Hematopoietic multipotent progenitor cell treated with erythropoietin and hydrocortisone succinate and interleukin-3 and kit ligand, for 8 days (in vitro differentiated cells): ENCODE measurements around the gene MAP6.

Experiments
- DNase-seq: peaks from one replicate; pipeline ENCODE4 v3.0.0-alpha.2; 2015

MAP6 gene

GRCh38 chr11:75627906-75628668 is 40.8 kb downstream of the MAP6 start:
- no peak for DNase-seq

GRCh38 chr11:75626889-75627529 is 41.8 kb downstream of the MAP6 start:
- DNase-seq: no peak

DNA sequence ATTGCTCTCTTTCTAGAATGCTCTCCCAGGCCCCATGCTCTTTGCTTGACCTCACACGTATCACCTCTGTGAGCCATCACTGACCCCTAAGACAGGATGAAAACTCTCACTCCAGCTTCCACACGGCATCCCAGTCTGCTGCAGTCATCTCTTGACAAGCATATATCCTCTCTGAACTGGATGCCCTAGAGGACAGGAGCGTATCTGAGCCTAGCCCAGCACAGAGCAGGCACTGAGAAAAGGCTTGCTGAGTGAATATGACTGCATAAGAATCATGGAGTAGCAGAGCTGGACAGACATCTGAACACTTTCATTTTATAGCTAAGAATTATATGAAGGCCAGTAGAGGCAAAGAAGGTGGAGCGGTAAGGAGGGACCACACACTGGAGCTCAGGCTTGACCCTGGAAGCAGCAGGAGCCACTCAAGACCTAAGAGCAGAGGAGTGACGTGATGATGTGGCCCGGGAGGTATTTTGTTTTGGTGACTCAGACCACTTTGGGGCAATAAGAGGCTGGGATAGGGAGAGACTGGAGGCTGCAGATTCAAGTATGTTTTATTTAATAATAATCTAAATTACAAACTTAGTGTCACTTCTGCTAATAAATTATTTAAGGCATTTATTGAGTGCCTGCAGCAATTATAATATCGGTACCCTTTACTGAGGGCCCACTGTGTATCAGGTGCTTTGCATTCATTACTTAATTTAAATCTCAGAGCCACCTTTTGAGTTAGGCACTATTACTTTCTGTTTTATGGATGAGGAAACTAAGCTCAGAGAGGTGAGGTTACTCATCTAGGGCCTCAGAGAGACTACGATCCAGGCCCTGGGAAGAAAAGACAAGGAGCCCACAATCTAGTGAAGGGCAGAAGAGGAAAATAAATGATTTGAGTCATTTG is 42.6 kb downstream of the MAP6 start:
- no peak for DNase-seq

- DNase-seq: no peak
Measured at GRCh38 chr11:75625021-75625420, 43.8 kb downstream of the MAP6 start.

DNA sequence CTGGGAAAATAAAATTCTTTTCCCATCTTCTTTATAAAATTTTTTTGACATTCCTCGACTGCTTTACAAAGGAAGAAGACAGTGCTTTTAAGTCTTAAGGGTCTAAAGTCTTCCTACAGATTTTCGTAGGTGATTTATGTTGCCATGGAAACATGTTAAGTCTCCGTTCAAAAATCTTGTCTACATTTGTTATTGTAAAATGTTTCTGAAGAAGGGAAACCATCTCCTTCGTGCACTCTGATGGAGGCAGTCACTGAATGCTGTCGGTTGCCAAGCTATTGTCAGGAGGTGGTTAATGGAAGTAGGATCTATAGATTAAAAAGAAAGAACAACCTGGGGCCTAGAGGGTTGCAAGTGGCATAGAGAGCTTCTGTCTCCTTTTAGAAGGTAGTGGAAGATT is 52.6 kb downstream of the MAP6 start:
- no peak for DNase-seq

GRCh38 chr11:75615751-75616150 is 53.1 kb downstream of the MAP6 start:
- DNase-seq: no peak

GRCh38 chr11:75611823-75612222 is 57.0 kb downstream of the MAP6 start:
- DNase-seq: no peak

DNA sequence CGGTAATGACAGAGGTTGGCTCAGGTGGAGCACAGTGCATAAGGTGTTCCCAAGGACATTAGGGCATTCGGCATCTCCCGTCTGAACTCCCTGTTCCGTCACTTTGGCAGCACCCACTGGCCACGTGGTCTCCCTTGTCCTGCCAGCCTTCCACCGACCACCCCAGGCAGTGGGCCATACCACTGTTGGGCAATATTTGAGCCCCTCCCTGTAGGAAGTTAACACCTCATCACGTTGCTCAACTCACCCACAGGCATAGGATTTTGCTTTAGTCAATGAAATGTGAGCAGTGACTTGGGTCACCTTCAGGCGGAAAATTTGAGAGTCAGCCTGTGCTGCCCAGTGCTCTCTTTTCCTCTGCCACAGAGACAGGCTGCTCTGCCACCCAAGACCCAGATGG is 62.7 kb downstream of the MAP6 start:
- no peak for DNase-seq

- DNase-seq: no peak
Measured at GRCh38 chr11:75603791-75604736, 64.8 kb downstream of the MAP6 start.

GRCh38 chr11:75602951-75603350 is 65.9 kb downstream of the MAP6 start:
- DNase-seq: no peak

GRCh38 chr11:75601494-75601893 is 67.3 kb downstream of the MAP6 start:
- DNase-seq: no peak

DNA sequence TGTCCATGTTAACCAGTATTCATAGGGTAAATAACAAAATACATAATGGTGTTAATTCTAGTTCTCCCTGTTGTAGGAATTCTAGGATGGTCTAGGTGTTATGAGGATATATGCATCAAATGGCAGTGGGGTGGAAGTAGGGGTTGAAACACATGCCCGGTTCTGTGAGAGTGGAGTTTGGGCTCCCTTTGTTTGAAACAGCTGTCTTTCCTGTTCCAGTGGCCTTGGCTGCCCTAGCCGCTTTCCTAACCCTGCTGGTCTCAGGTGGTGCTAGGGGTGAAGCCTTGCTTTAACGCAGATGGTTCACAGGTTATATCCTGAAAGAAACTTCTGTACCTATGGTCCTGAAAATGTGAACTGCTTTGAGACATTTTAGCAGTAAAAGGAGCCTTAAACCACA is 68.5 kb downstream of the MAP6 start:
- DNase-seq: no peak

- no peak for DNase-seq
Measured at GRCh38 chr11:75598900-75599299, 69.9 kb downstream of the MAP6 start.

DNA sequence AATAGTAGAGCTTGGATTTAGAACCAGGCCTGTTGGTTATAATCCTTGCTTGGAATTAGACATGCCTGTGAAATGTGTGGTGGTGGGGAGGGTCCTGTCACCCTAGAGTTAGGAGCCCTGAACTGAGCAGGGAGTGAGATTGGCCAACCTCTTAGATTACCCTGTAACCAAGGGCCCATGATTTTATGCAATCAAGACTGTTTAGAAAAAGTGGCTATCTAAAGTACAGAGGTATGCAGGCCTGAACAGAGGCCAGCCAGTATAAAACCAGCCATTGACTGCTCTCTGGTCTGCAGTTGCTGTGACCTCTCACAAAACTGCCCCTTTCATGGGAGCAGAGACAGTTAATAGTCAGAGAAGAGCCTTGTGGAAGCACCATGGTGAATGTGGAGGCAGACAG is 70.6 kb downstream of the MAP6 start:
- DNase-seq: no peak

GRCh38 chr11:75597636-75598035 is 71.2 kb downstream of the MAP6 start:
- peak; percentile 69 for DNase-seq

DNA sequence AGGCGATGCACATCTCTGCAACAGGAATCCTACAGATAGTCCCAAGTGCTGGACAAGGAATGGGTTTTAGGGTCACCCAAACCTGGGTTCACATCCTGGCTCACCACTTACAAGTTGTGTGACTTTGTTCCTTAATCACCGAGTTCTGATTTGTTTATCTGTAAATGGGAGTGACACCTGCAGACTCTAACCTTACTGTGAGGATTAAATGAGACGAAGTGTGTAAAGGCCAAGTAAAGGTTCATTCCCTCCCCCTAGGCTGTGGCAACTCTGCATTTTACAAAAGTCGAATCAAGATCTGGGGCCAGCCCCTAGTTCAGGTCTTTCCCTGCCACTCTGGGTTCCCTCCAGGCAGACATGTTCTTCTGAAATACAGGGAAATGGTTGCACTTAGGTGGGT is 71.9 kb downstream of the MAP6 start:
- no peak for DNase-seq

DNA sequence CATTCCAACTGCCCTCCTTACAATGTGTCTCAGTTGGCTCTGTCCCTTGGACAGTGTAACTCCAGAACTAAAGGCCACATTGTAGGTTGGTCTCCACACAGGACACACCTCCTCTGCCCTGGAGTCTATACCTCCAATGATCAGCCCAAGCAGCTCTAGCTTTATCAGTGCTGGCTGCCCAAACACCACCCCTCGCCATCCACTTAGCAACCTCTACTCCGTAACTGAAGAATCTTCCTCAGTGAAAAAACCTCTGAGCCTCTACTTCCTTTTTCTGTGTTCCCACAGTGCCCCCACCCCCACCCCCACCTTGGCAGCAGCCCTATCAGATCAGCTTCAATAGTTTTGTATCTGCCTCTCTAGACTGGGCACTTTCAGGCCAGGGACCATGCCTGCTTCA is 73.4 kb downstream of the MAP6 start:
- peak; percentile 76 for DNase-seq

DNA sequence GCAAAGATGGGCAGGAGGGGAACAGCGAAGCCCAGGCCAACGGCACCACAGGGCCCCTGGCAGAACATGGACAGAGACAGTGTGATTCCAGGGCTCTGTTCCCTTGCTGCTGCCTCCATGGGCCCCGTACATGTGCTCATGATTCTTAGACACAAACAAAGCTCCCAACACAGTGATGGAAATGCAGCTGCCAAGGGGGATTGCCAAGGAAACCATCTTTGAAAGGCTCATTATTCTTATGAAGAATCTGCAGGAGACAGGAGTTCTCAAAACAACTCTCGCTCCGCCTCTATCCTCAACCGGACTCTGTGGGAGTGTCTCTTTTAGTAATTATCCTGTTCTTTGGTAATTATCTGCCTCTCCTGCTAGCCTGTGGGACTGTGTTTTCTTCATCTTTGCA is 74.6 kb downstream of the MAP6 start:
- no peak for DNase-seq

DNA sequence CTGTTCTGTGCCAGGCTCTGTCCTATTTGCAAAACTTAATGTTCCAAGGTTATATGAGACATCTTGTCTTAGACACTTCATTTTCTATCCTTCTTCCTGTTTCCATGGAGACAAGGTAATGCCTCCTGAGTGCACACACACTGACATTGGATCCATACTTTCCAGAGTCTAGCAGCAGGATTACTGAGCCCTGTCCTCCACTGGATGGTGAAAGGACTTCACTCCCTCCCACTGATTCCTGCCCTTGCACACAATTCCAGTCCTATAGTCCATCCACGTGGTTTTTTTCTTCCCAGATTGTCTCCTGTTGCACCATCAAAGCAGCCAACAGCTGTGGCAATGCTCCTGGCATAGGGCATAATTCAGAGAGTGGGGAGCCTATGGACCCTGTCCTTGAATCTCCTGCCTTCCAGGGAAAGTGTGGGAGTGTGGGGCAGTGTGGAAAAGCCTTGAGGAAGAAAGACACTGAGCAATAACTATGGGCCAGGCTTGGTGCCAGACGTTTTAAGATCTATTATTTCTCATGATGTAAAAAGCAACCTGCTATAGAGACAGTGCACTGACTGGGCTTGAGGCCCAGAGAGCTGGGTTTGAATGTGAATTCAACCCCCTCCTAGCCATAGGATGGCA is 75.4 kb downstream of the MAP6 start:
- no peak for DNase-seq

- DNase-seq: no peak
Measured at GRCh38 chr11:75592715-75593114, 76.1 kb downstream of the MAP6 start.

GRCh38 chr11:75591966-75592365 is 76.9 kb downstream of the MAP6 start:
- DNase-seq: no peak

GRCh38 chr11:75591371-75591770 is 77.5 kb downstream of the MAP6 start:
- no peak for DNase-seq
